ENCODE data around the gene INO80E. TPM values are rescaled to one million over a fixed set of nuclear protein-coding genes. Genes with fewer than 3 reads are reported as not detected.
"Not testable (repeated sequence)": the region's sequence is repeated elsewhere in the genome, so short reads cannot be mapped to it uniquely, and the experiment has no call there.

Gene INO80E
- polyA plus RNA-seq: 1 to 10 TPM; 7.4 to 7.9 (median 7.7) TPM

GRCh38 chr16:29995911-29996765 lies at the start of gene INO80E:
Gene INO80E, plus strand, starts transcription at chr16:29996241. Its CDS starts 70 bp downstream, at chr16:29996311.
- Mint-ChIP-seq H3K27me3 (ENCODE audit: low read depth in 3 of 3) (peaks cover 5 to 11% (median 11%) of the 10 kb centered on the region in 3 donors), H3K36me3 (peaks cover 0 to 7% (median 4%) of the 10 kb centered on the region in 3 donors), H3K9me3 (no peaks in the 10 kb centered on the region), H3K27ac (peak within 1 kb of the TSS; percentile 95 to 98 (median 97)), H3K4me1 (peaks cover 32 to 35% of the 10 kb centered on the region in 2 donors), H3K4me3 (peak within 1 kb of the TSS; percentile 93 to 98 (median 97))
- DNase-seq: peak; percentile 97 to 98 (median 97)

DNA sequence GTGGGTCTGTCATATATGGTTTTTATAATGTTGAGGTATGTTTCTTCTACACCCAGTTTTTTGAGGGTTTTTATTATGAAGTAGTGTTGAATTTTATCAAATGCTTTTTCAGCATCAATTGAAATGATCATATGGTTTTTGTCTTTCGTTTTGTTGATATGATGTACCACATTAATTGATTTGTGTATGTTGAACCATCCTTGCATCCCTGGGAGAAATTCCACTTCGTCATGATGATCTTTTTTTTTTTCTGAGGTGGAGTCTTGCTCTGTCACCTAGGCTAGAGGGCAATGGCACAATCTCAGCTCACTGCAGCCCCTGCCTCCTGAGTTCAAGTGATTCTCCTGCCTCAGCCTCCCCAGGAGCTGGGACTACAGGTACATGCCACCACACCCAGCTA lies 48.1 kb upstream of the INO80E start:
- Mint-ChIP-seq H3K9me3 (peaks cover 0 to 4% (median under 1%) of the 10 kb centered on the region in 6 donors), H3K27ac (no peak overlapping the region), H3K36me3 (no peaks in the 10 kb centered on the region), H3K4me3 (no peak overlapping the region), H3K4me1 (no peaks in the 10 kb centered on the region), H3K27me3 (ENCODE audit: low read depth in 3 of 3) (peaks cover 0 to 4% (median 3%) of the 10 kb centered on the region in 3 donors)
- DNase-seq: no peak

- no peaks in the 10 kb centered on the region for H3K4me1 Mint-ChIP-seq
- H3K27ac Mint-ChIP-seq: no peak overlapping the region
- peaks cover 0 to 4% (median 0%) of the 10 kb centered on the region in 3 donors for H3K27me3 Mint-ChIP-seq (ENCODE audit: low read depth in 3 of 3)
Measured at GRCh38 chr16:29950806-29951461, 45.1 kb upstream of the INO80E start.

GRCh38 chr16:29951625-29952365 lies 44.2 kb upstream of the INO80E start:
- no peaks in the 10 kb centered on the region for H3K4me1 Mint-ChIP-seq
- peaks cover 0 to 4% (median 0%) of the 10 kb centered on the region in 3 donors for H3K27me3 Mint-ChIP-seq (ENCODE audit: low read depth in 3 of 3)
- H3K4me3 Mint-ChIP-seq: no peak overlapping the region
- H3K36me3 Mint-ChIP-seq: no peaks in the 10 kb centered on the region
- DNase-seq: no peak
- H3K27ac Mint-ChIP-seq: no peak overlapping the region
- H3K9me3 Mint-ChIP-seq: peaks cover 0 to 4% (median under 1%) of the 10 kb centered on the region in 6 donors

More at GRCh38 chr16:29950806-29951461, 45.1 kb upstream of the INO80E start:
- no peak for DNase-seq
- peaks cover 0 to 4% (median under 1%) of the 10 kb centered on the region in 6 donors for H3K9me3 Mint-ChIP-seq
- no peaks in the 10 kb centered on the region for H3K36me3 Mint-ChIP-seq
- H3K4me3 Mint-ChIP-seq: no peak overlapping the region

- DNase-seq: no peak
- H3K9me3 Mint-ChIP-seq: no peaks in the 10 kb centered on the region
- peaks cover 18 to 22% of the 10 kb centered on the region in 2 donors for H3K4me1 Mint-ChIP-seq
- peaks cover 0 to 4% (median 2%) of the 10 kb centered on the region in 3 donors for H3K27me3 Mint-ChIP-seq (ENCODE audit: low read depth in 3 of 3)
- H3K27ac Mint-ChIP-seq: peak overlapping the region in 1 of 6 donors; percentile 21
- H3K36me3 Mint-ChIP-seq: no peaks in the 10 kb centered on the region
- no peak overlapping the region for H3K4me3 Mint-ChIP-seq
Measured at GRCh38 chr16:29958756-29959155, 37.3 kb upstream of the INO80E start.

- Mint-ChIP-seq H3K4me1 (peaks cover 18 to 22% of the 10 kb centered on the region in 2 donors), H3K9me3 (no peaks in the 10 kb centered on the region), H3K4me3 (no peak overlapping the region), H3K27me3 (ENCODE audit: low read depth in 3 of 3) (peaks cover 0 to 4% (median 2%) of the 10 kb centered on the region in 3 donors), H3K27ac (no peak overlapping the region), H3K36me3 (no peaks in the 10 kb centered on the region)
- no peak for DNase-seq
Measured at GRCh38 chr16:29959293-29959692, 36.7 kb upstream of the INO80E start.

DNA sequence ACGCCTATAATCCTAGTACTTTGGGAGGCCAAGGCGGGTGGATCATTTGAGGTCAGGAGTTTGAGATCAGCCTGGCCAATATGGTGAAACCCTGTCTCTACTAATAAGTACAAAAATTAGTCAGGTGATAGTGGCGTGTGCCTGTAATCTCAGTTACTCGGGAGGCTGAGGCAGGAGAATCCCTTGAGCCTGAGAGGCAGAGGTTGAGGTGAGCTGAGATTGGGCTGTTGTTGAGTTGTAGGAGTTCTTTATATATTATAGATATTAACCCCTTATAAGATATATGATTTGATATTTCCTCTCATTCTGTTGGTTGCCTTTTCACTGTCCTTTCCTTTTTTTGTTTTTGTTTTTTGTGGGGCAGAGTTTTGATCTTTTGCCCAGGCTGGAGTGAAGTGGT lies 36.2 kb upstream of the INO80E start:
- H3K4me3 Mint-ChIP-seq: peak overlapping the region; percentile 2 to 60 (median 38)
- H3K36me3 Mint-ChIP-seq; H3K27me3 Mint-ChIP-seq (ENCODE audit: low read depth in 3 of 3); H3K9me3 Mint-ChIP-seq; DNase-seq: not testable (repeated sequence)
- H3K27ac Mint-ChIP-seq: peak overlapping the region in 2 of 6 donors; percentile 20 to 34
- H3K4me1 Mint-ChIP-seq: peaks cover 20 to 22% of the 10 kb centered on the region in 2 donors

DNA sequence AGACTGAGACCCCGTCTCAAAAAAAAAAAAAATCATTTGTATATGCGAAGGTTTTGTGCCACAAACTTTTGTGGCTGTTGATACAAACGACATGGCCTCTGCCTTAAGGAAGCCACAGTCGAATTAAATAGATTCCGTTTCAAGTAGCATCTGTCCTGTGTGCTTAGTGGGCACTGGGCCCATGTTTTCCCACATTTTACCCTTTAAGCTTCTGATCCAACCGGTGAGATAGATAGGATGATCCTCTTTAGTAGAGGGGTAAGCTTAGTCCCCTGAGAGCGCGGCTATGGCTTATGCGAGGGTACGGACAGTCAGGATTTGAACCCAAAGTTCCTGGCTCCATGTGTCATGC lies 34.9 kb upstream of the INO80E start:
- Mint-ChIP-seq H3K4me3 (peak overlapping the region; percentile 88 to 92 (median 91)), H3K9me3 (no peaks in the 10 kb centered on the region), H3K27me3 (ENCODE audit: low read depth in 3 of 3) (peaks cover 0 to 4% (median 2%) of the 10 kb centered on the region in 3 donors), H3K4me1 (peaks cover 20 to 22% of the 10 kb centered on the region in 2 donors), H3K36me3 (peaks cover 0 to 3% (median 0%) of the 10 kb centered on the region in 3 donors), H3K27ac (peak overlapping the region; percentile 90 to 94 (median 92))
- no peak for DNase-seq

GRCh38 chr16:29961479-29962343 lies 34.3 kb upstream of the INO80E start, which contains the start of gene TMEM219:
Gene TMEM219, plus strand, starts transcription at chr16:29962079. Its CDS starts 1,065 bp downstream, at chr16:29963144.
- DNase-seq: peak; percentile 95 to 96 (median 95)

GRCh38 chr16:29962344-29962994 lies 33.6 kb upstream of the INO80E start:
- DNase-seq: peak in 2 of 3 donors; percentile 7 to 14
- Mint-ChIP-seq H3K27me3 (ENCODE audit: low read depth in 3 of 3) (peaks cover 0 to 4% (median 2%) of the 10 kb centered on the region in 3 donors), H3K27ac (peak overlapping the region; percentile 91 to 96 (median 94)), H3K4me3 (peak overlapping the region; percentile 88 to 93 (median 92)), H3K36me3 (peaks cover 0 to 3% (median 0%) of the 10 kb centered on the region in 3 donors), H3K4me1 (peaks cover 20 to 22% of the 10 kb centered on the region in 2 donors), H3K9me3 (no peaks in the 10 kb centered on the region)

More at GRCh38 chr16:29961479-29962343, 34.3 kb upstream of the INO80E start, which contains the start of gene TMEM219:
- Mint-ChIP-seq H3K4me3 (peak within 1 kb of the TSS; percentile 88 to 93 (median 92)), H3K4me1 (peaks cover 20 to 22% of the 10 kb centered on the region in 2 donors), H3K36me3 (peaks cover 0 to 3% (median 0%) of the 10 kb centered on the region in 3 donors), H3K27ac (peak within 1 kb of the TSS; percentile 91 to 96 (median 94)), H3K27me3 (ENCODE audit: low read depth in 3 of 3) (peaks cover 0 to 4% (median 2%) of the 10 kb centered on the region in 3 donors), H3K9me3 (no peaks in the 10 kb centered on the region)

DNA sequence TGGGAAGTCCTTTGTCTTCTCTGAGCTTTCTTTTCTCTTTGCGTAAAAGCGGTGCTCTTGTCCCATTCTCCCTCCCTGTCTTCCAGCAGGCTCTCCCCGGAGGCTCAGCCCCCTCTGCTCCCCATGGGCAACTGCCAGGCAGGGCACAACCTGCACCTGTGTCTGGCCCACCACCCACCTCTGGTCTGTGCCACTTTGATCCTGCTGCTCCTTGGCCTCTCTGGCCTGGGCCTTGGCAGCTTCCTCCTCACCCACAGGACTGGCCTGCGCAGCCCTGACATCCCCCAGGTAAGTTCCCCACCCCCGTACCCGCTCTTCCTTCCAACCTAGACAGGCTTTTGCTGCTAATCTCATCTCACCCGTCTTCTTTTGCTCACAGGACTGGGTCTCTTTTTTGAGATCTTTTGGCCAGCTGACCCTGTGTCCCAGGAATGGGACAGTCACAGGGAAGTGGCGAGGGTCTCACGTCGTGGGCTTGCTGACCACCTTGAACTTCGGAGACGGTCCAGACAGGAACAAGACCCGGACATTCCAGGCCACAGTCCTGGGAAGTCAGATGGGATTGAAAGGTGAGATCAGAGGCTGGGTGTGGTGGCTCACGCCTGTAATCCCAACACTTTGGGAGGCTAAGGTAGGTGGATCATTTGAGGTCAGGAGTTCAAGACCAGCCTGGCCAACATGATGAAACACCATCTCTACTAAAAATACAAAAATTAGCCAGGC lies 32.9 kb upstream of the INO80E start:
- Mint-ChIP-seq H3K9me3 (no peaks in the 10 kb centered on the region), H3K36me3 (peaks cover 0 to 3% (median 1%) of the 10 kb centered on the region in 3 donors), H3K27ac (peak overlapping the region; percentile 91 to 96 (median 94)), H3K4me1 (peaks cover 20 to 22% of the 10 kb centered on the region in 2 donors), H3K4me3 (peak overlapping the region; percentile 88 to 93 (median 92)), H3K27me3 (ENCODE audit: low read depth in 3 of 3) (peaks cover 0 to 4% (median 2%) of the 10 kb centered on the region in 3 donors)
- DNase-seq: no peak

Measured in immature natural killer cell (primary cell).